Upper lobe of left lung (tissue), 4 donors: Measurements from ENCODE around the gene CYP4V2.

Experiments used
- CTCF ChIP-seq, 6 experiments: fragments of 450-650 bp in 4 of 6; fragments of 200-600 bp in 2 of 6; sonication (generic) in 2 of 6; IDR thresholded peaks; one replicate each; pipeline ENCODE4 v1.5.1; 2016 to 2019; ENCODE audit warnings: antibody characterized with exemption in 6 of 6
- EP300 ChIP-seq, 4 donors: sonication (generic); formaldehyde crosslinking; IDR thresholded peaks; one replicate each; pipeline ENCODE4 v1.5.1; 2017; ENCODE audit warnings: antibody characterized with exemption in 4 of 4, control low read depth in 2 of 4
- POLR2A ChIP-seq, 4 donors: fragments of 450-650 bp; IDR thresholded peaks; one replicate each; pipeline ENCODE4 v1.5.1; 2016 to 2017; ENCODE audit warnings: antibody characterized with exemption in 4 of 4, mild to moderate bottlenecking in 2 of 4
- POLR2AphosphoS5 ChIP-seq, 2 donors: sonication (generic); formaldehyde crosslinking; IDR thresholded peaks; one replicate each; pipeline ENCODE4 v1.5.1; 2017; ENCODE audit warnings: antibody characterized with exemption in 2 of 2

GRCh38 chr4:186201010-186201409, 9.6 kb downstream of the CYP4V2 start:
- TF ChIP-seq CTCF (IDR thresholded peaks at IDR 0.05) = no peak
- TF ChIP-seq POLR2AphosphoS5 (IDR thresholded peaks at IDR 0.05) = no peak
- no peak for TF ChIP-seq POLR2A (IDR thresholded peaks at IDR 0.05)
- TF ChIP-seq EP300 (IDR thresholded peaks at IDR 0.05) = no peak
